Fibroblast of pulmonary artery (primary cell): ENCODE data around the gene ZBTB33.

ENCODE experiments used
- DNase-seq: peaks from one replicate; pipeline ENCODE4 v3.0.0-alpha.2; 2010; ENCODE audit warnings: low read depth
- H3K4me3 ChIP-seq: replicated peaks from 2 replicates; pipeline ENCODE4 v1.5.1; 2011; ENCODE audit warnings: low read depth, mild to moderate bottlenecking, control low read depth, low read length, moderate library complexity
- CTCF ChIP-seq: IDR thresholded peaks from 2 replicates; pipeline ENCODE4 v1.5.1; 2011; ENCODE audit warnings: mild to moderate bottlenecking, control low read depth, low read length, inconsistent platforms; ENCODE audit errors: missing control alignments

ZBTB33 gene

GRCh38 chrX:120274958-120275357 lies 24.3 kb downstream of the ZBTB33 start:
- DNase-seq = no peak
- TF ChIP-seq CTCF = no peak
- no peak overlapping the region for H3K4me3 ChIP-seq

GRCh38 chrX:120281021-120281624 lies 30.5 kb downstream of the ZBTB33 start:
- TF ChIP-seq CTCF = no peak
- DNase-seq = no peak
- H3K4me3 ChIP-seq = no peak overlapping the region

DNA sequence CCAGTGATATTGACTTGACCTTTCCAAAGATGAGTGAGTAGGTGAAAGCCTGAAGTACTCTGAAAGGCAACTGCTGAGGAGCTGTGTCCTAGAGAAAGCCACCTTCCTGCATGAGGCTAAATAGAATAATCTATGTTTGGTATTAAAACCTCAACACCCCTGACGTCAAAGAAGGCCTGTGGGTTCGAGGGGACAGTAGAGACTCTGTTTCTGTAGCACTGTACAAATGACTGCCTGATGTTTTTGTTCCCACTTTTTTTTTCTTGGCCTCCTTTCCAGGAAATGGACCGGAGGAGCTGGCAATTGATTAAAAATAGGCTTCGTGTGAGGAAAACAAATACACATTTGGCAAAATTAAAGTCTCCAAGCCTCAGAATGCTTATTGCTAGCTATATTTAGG lies 31.1 kb downstream of the ZBTB33 start:
- no peak for TF ChIP-seq CTCF
- no peak overlapping the region for H3K4me3 ChIP-seq
- no peak for DNase-seq

DNA sequence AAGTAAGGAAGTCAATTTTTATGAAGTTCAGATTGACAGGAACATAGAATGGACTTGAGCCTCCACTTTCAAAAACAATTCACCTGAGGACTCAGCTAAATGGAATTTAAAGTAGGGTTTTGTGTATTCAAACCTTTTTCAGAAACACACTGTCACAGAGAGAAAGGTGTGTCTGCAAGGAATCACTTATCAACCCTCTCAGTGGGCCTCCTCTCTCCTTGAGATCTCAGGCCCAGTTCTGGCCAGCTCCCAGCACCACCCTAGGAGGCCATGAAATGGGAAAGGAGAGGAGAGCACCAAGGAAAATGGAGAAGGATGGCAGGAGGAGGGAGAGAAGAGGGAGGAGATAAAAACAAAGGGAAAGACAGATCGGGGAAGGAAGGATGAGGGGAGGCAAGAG lies 32.1 kb downstream of the ZBTB33 start:
- DNase-seq = no peak
- no peak for TF ChIP-seq CTCF
- no peak overlapping the region for H3K4me3 ChIP-seq

- H3K4me3 ChIP-seq = no peak overlapping the region
- DNase-seq = no peak
- no peak for TF ChIP-seq CTCF
Observed at GRCh38 chrX:120286733-120287512, 36.3 kb downstream of the ZBTB33 start.

GRCh38 chrX:120287513-120288112 lies 37.0 kb downstream of the ZBTB33 start:
- TF ChIP-seq CTCF = no peak
- no peak overlapping the region for H3K4me3 ChIP-seq
- no peak for DNase-seq
